SK-N-SH (cell line): ENCODE measurements around the gene ABCA1. TPM values are rescaled to one million over a fixed set of nuclear protein-coding genes. Genes with fewer than 3 reads are reported as not detected.
A peak's percentile ranks its signal among the peaks of the same experiment; 100 is the strongest.

Experiments
- CTCF ChIA-PET: fragments of 300-600, 350-600 bp; formaldehyde crosslinking; extraction: SDS; loops from one replicate; lab custom pipeline; 2021; lab: Yijun Ruan, JAX
- POLR2A ChIA-PET: fragments of 350-600 bp; sonication (Branson Sonifier 250); formaldehyde crosslinking; extraction: SDS; loops from one replicate; lab custom pipeline; 2020; ENCODE audit warnings: antibody characterized with exemption, inconsistent platforms; lab: Yijun Ruan, JAX
- DNase-seq: peaks from one replicate; pipeline ENCODE4 v3.0.0; 2012
- H2AFZ ChIP-seq: fragments of 200-600 bp; sonication (generic); 2 replicates; pipeline ENCODE4 v1.8.1; 2016; ENCODE audit warnings: antibody characterized with exemption, mild to moderate bottlenecking, low read depth
- H3F3A ChIP-seq: fragments of 200-600 bp; sonication (generic); replicated peaks from 2 replicates; pipeline ENCODE3; 2016; ENCODE audit warnings: antibody characterized with exemption, mild to moderate bottlenecking; ENCODE audit not compliant: insufficient read depth
- H3K27ac ChIP-seq, 2 experiments: fragments of 200-500 bp in 1 of 2; fragments of 200-600 bp in 1 of 2; sonication (Bioruptor generic) in 1 of 2; sonication (generic), shearing (Covaris generic) in 1 of 2; 2 replicates each; pipeline versions ENCODE4 v1.5.1 to v1.6.1; 2014 to 2016; ENCODE audit warnings: low read depth in 2 of 2, inconsistent platforms in 1 of 2, low read length in 1 of 2, mild to moderate bottlenecking in 1 of 2, mixed read lengths in 1 of 2
- H3K27me3 ChIP-seq: fragments of 200-600 bp; sonication (generic), shearing (Covaris generic); 2 replicates; pipeline ENCODE4 v1.6.1; 2016; ENCODE audit warnings: mixed run types; ENCODE audit not compliant: insufficient read depth
- H3K36me3 ChIP-seq, 2 experiments: fragments of 200-500 bp in 1 of 2; fragments of 200-600 bp in 1 of 2; sonication (Bioruptor generic) in 1 of 2; sonication (generic) in 1 of 2; replicated peaks in 1 of 2; 2 replicates each; pipeline versions ENCODE3 to v1.5.1; 2014 to 2016; ENCODE audit warnings: low read length in 1 of 2, mild to moderate bottlenecking in 1 of 2; ENCODE audit not compliant: insufficient read depth in 2 of 2, control insufficient read depth in 1 of 2
- H3K4me1 ChIP-seq, 2 experiments: fragments of 200-500 bp in 1 of 2; fragments of 200-600 bp in 1 of 2; sonication (Bioruptor generic) in 1 of 2; sonication (generic), shearing (Covaris generic) in 1 of 2; 2 replicates each; pipeline versions ENCODE4 v1.5.1 to v1.6.1; 2014 to 2016; ENCODE audit warnings: low read depth in 1 of 2, low read length in 1 of 2, mixed run types in 1 of 2; ENCODE audit not compliant: insufficient read depth in 2 of 2, control insufficient read depth in 1 of 2
- H3K4me2 ChIP-seq: fragments of 200-600 bp; sonication (generic), shearing (Covaris generic); 2 replicates; pipeline ENCODE4 v1.6.1; 2017; ENCODE audit warnings: mixed run types
- H3K4me3 ChIP-seq, 2 experiments: fragments of 200-500 bp in 1 of 2; fragments of 200-600 bp in 1 of 2; sonication (Bioruptor generic) in 1 of 2; sonication (generic), shearing (Covaris generic) in 1 of 2; 2 replicates each; pipeline versions ENCODE4 v1.5.1 to v1.8.1; 2014 to 2016; ENCODE audit warnings: low read depth in 2 of 2, inconsistent platforms in 1 of 2, low read length in 1 of 2, mild to moderate bottlenecking in 1 of 2, mixed read lengths in 1 of 2, moderate library complexity in 1 of 2
- H3K79me2 ChIP-seq: fragments of 200-600 bp; sonication (generic); 2 replicates; pipeline ENCODE4 v1.8.1; 2017; ENCODE audit warnings: mild to moderate bottlenecking; ENCODE audit not compliant: insufficient read depth
- H3K9ac ChIP-seq: fragments of 200-600 bp; sonication (generic); 2 replicates; pipeline ENCODE4 v1.6.1; 2017; ENCODE audit warnings: mixed run types
- H3K9me2 ChIP-seq: fragments of 200-600 bp; sonication (generic); 2 replicates; pipeline ENCODE4 v1.6.1; 2017; ENCODE audit warnings: mixed run types
- H3K9me3 ChIP-seq: fragments of 200-600 bp; sonication (generic); 2 replicates; pipeline ENCODE4 v1.6.1; 2017; ENCODE audit warnings: mixed run types, mild to moderate bottlenecking, moderate library complexity
- H4K20me1 ChIP-seq: fragments of 200-600 bp; sonication (generic); 2 replicates; pipeline ENCODE4 v1.6.1; 2017; ENCODE audit warnings: mild to moderate bottlenecking, mixed run types; ENCODE audit not compliant: insufficient read depth
- ELF1 ChIP-seq: IDR thresholded peaks from 2 replicates; pipeline ENCODE4 v1.4.0; 2012
- EP300 ChIP-seq, 2 experiments: IDR thresholded peaks; 2 replicates each; pipeline versions ENCODE4 v1.4.0 to v1.6.1; 2012; ENCODE audit warnings: borderline replicate concordance in 1 of 2, low read depth in 1 of 2, low read length in 1 of 2
- EZH2phosphoT487 ChIP-seq: fragments of 200-600 bp; sonication (generic); IDR thresholded peaks from 2 replicates; pipeline ENCODE4 v1.6.1; 2017; ENCODE audit warnings: low read depth, mixed run types, mild to moderate bottlenecking, antibody characterized with exemption, moderate library complexity, borderline replicate concordance
- FOSL2 ChIP-seq: IDR thresholded peaks from 2 replicates; pipeline ENCODE4 v1.4.0; 2012; ENCODE audit warnings: low read depth, mild to moderate bottlenecking, moderate library complexity, borderline replicate concordance
- GABPA ChIP-seq: IDR thresholded peaks from 2 replicates; pipeline ENCODE4 v1.4.0; 2012; ENCODE audit warnings: low read depth, mild to moderate bottlenecking
- IRF3 ChIP-seq: fragments of 150-350 bp; IDR thresholded peaks from 2 replicates; pipeline ENCODE4 v1.6.1; 2016; ENCODE audit warnings: mild to moderate bottlenecking, low read depth, low read length
- MEF2A ChIP-seq: IDR thresholded peaks from 2 replicates; pipeline ENCODE4 v1.4.0; 2012; ENCODE audit warnings: low read depth, borderline replicate concordance
- MXI1 ChIP-seq: IDR thresholded peaks from 2 replicates; pipeline ENCODE4 v1.6.1; 2012; ENCODE audit warnings: mild to moderate bottlenecking, low read depth, low read length, improper control_type of control experiment
- NRF1 ChIP-seq: IDR thresholded peaks from 2 replicates; pipeline ENCODE4 v1.6.1; 2012; ENCODE audit warnings: low read depth, mild to moderate bottlenecking, low read length
- PBX3 ChIP-seq: IDR thresholded peaks from 2 replicates; pipeline ENCODE4; 2012
- POLR2AphosphoS5 ChIP-seq: IDR thresholded peaks from 2 replicates; pipeline ENCODE4 v1.6.1; 2012; ENCODE audit warnings: low read depth, low read length
- RAD21 ChIP-seq: IDR thresholded peaks from 2 replicates; pipeline ENCODE4 v1.6.1; 2012; ENCODE audit warnings: mild to moderate bottlenecking, low read length
- RFX5 ChIP-seq: IDR thresholded peaks from 2 replicates; pipeline ENCODE4 v1.6.1; 2012; ENCODE audit warnings: mild to moderate bottlenecking, improper control_type of control experiment, low read length
- TAF1 ChIP-seq: IDR thresholded peaks from 2 replicates; pipeline ENCODE4 v1.6.1; 2012; ENCODE audit warnings: low read depth, mild to moderate bottlenecking, low read length, moderate library complexity, borderline replicate concordance
- TCF12 ChIP-seq: IDR thresholded peaks from 2 replicates; pipeline ENCODE4 v1.4.0; 2012
- YY1 ChIP-seq: IDR thresholded peaks from 2 replicates; pipeline ENCODE4 v1.4.0; 2012; ENCODE audit warnings: low read depth, mild to moderate bottlenecking
- WGBS: methylation state at CpG from one replicate; pipeline ENCODE4 v1.1.6; 2017; ENCODE audit warnings: low lambda C conversion rate; 5-methylcytosine and 5-hydroxymethylcytosine counted together
- polyA plus RNA-seq, 3 experiments: library from polyadenylated mRNA; depleted of rRNA; stranded (reverse); fragments of >200 nt; gene quantifications; 2 replicates each; pipeline ENCODE4 v1.2.3, GENCODE V29; 2012
- TF ChIP-seq, protein P1 (sequence below): fragments of 150-350 bp; IDR thresholded peaks from 2 replicates; pipeline ENCODE4 v1.6.1; 2017; ENCODE audit warnings: antibody characterized with exemption, low read length, low read depth, borderline replicate concordance
- TF ChIP-seq, protein P2 (sequence below): IDR thresholded peaks from 2 replicates; pipeline ENCODE4 v1.4.0; 2012; ENCODE audit warnings: low read depth, borderline replicate concordance

Gene ABCA1
- polyA plus RNA-seq, 1 of the 3 experiments (the other 2 are of a cell fraction) = 5.3 TPM

- Histone ChIP-seq H3K9ac (no peak overlapping the region), H2AFZ (no peak overlapping the region), H4K20me1 (no peaks in the 10 kb centered on the region), H3K4me2 (no peak overlapping the region), H3K9me3 (no peaks in the 10 kb centered on the region), H3K4me3 (no peak overlapping the region), H3K27ac (no peak overlapping the region), H3K4me1 (peaks cover 10 to 22% of the 10 kb centered on the region in 2 experiments; a peak in 3 of 4 replicates), H3K9me2 (no peaks in the 10 kb centered on the region), H3K36me3 (peaks cover 0 to 16% of the 10 kb centered on the region in 2 experiments), H3K79me2 (no peaks in the 10 kb centered on the region), H3F3A (no peaks in the 10 kb centered on the region), H3K27me3 (no peaks in the 10 kb centered on the region)
- ChIA-PET POLR2A (no interaction called here), CTCF (interaction anchor here (0.7 kb wide), 1 partner anchor 24 kb away, joined by 3 read pairs; no protein-coding TSS in a partner anchor)
- TF ChIP-seq MXI1 (no peak), IRF3 (no peak), EZH2phosphoT487 (no peak), FOSL2 (no peak), PBX3 (no peak)
- no peak for DNase-seq
- whole genome bisulfite sequencing = 92% methylated on average over 5 of the region's 5 CpGs
These were observed 89.0 kb downstream of the ABCA1 start for GRCh38 chr9:104838958-104839357.

DNA sequence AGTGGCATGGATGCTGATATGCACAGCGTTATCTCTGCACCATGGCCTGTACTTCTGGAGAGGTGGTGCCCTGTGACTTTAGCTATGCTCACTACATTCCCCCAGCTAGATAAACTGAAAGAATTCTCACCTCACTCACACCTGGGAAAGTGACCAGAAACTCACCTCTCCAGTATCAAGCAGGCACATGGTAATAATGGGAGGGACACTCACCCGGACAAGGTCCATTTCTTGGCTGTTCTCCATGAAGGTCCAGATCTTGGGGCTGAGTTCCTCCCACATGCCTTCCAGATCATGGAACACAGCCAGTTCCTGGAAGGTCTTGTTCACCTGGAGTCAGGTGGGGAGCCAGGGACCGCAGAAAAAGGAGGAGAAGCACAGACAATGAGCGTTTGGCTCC is 91.2 kb downstream of the ABCA1 start:
- no peaks in the 10 kb centered on the region for H4K20me1 ChIP-seq
- H3K27ac ChIP-seq = peak overlapping the region in 1 of 2 experiments; percentile 40; a peak in 1 of 4 replicates
- H3K79me2 ChIP-seq = no peaks in the 10 kb centered on the region
- CTCF ChIA-PET = no interaction called here
- H2AFZ ChIP-seq = no peak overlapping the region
- TF ChIP-seq GABPA = no peak
- TF ChIP-seq, protein P1, sequence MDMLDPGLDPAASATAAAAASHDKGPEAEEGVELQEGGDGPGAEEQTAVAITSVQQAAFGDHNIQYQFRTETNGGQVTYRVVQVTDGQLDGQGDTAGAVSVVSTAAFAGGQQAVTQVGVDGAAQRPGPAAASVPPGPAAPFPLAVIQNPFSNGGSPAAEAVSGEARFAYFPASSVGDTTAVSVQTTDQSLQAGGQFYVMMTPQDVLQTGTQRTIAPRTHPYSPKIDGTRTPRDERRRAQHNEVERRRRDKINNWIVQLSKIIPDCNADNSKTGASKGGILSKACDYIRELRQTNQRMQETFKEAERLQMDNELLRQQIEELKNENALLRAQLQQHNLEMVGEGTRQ = no peak
- TF ChIP-seq POLR2AphosphoS5 = no peak
- no peak for TF ChIP-seq TCF12
- TF ChIP-seq, protein P2, sequence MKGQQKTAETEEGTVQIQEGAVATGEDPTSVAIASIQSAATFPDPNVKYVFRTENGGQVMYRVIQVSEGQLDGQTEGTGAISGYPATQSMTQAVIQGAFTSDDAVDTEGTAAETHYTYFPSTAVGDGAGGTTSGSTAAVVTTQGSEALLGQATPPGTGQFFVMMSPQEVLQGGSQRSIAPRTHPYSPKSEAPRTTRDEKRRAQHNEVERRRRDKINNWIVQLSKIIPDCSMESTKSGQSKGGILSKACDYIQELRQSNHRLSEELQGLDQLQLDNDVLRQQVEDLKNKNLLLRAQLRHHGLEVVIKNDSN = no peak
- TF ChIP-seq TAF1 = no peak
- TF ChIP-seq NRF1 = no peak
- TF ChIP-seq RFX5 = no peak
- no peak for TF ChIP-seq RAD21
- no peak for TF ChIP-seq ELF1
- no peak for TF ChIP-seq EP300 (IDR thresholded peaks at IDR 0.05; ENCODE audit: borderline replicate concordance in 1 of 2, low read depth in 1 of 2, low read length in 1 of 2)
- no peak for TF ChIP-seq YY1
- TF ChIP-seq MEF2A = no peak
- TF ChIP-seq, all 33 proteins: peak for 0
- no peaks in the 10 kb centered on the region for H3K27me3 ChIP-seq
- H3K36me3 ChIP-seq = peaks cover 0 to 23% of the 10 kb centered on the region in 2 experiments
- H3K9me3 ChIP-seq = no peaks in the 10 kb centered on the region
- WGBS = 79% methylated on average over 2 of the region's 4 CpGs
- no peak for DNase-seq
- H3K9me2 ChIP-seq = no peaks in the 10 kb centered on the region
- no peak overlapping the region for H3K9ac ChIP-seq
- H3K4me2 ChIP-seq = no peak overlapping the region
- POLR2A ChIA-PET = no interaction called here
- no peak overlapping the region for H3K4me3 ChIP-seq
- peaks cover 3% of the 10 kb centered on the region for H3F3A ChIP-seq
- H3K4me1 ChIP-seq = peaks cover 10 to 14% of the 10 kb centered on the region in 2 experiments; a peak in 3 of 4 replicates
